T follicular helper cell (primary cell): ENCODE data around the gene NT5DC2.

Experiments
- DNase-seq: peaks from one replicate; pipeline ENCODE4 v3.0.0-alpha.2; 2020; ENCODE audit warnings: low read depth

Gene NT5DC2

DNA sequence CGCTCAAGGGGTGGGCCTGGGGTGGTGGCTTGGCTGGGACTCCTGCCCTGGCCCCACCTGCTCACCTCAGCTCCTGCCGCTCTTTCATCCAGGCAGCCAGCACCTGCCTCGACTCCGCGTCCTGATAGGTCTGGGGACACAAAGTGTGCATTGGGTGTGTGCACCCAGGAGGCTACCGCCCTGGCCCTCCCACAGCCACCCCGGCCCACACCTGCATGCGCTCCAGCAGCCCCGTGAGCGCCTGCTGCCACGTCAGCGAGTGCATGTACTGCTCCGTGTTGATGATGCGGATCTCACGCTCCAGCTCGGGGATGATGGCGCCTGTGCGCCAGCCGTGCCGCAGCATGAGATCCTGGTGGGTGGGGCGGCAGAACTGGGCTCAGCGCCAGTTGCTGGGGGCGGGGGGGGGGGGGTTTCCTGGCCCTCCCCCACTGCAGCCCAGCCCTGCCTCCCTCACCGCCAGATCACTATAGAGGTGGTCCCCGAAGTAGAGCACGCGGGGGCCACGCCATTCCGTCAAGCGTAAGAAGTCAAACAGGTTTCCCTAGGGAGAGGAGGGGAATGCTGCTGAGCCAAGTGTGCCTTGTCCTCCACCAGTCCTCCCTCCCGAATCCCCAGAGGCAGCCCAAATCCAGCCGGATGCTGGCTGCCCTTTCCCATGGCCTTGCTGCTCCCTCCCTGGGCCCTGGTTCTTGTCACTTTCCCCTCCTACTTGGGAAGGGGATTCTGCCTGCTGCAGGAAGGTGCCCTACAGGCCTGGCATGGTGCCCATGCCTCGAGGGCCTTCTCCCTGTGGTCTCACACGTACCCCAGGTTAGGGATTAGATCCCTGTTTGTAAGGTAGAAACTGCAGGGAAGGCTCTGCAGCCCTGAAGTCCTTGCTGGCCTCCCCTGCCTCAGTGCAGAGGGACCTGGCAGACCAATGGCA is 8.6 kb downstream of the NT5DC2 start:
- no peak for DNase-seq

DNA sequence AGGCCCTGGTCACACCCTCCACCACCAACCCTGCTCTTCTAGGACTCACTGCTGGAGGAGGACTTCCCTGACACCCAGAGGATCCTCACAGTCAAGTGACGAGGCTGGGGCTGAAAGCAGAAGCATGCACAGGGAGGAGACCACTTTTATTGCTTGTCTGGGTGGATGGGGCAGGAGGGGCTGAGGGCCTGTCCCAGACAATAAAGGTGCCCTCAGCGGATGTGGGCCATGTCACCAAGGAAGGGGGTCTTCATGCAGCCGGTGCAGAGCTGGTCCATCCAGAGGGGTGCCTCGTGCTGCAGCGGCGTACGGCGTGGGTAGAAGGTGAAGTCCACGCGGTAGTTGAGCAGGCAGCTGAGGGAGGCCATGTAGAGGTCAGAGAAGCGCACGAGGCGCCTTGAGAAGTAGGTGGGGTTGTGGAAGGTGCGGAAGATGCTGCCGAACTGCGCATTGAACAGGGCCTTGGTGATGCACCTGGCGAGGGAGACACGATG is 9.4 kb downstream of the NT5DC2 start:
- DNase-seq = no peak

DNA sequence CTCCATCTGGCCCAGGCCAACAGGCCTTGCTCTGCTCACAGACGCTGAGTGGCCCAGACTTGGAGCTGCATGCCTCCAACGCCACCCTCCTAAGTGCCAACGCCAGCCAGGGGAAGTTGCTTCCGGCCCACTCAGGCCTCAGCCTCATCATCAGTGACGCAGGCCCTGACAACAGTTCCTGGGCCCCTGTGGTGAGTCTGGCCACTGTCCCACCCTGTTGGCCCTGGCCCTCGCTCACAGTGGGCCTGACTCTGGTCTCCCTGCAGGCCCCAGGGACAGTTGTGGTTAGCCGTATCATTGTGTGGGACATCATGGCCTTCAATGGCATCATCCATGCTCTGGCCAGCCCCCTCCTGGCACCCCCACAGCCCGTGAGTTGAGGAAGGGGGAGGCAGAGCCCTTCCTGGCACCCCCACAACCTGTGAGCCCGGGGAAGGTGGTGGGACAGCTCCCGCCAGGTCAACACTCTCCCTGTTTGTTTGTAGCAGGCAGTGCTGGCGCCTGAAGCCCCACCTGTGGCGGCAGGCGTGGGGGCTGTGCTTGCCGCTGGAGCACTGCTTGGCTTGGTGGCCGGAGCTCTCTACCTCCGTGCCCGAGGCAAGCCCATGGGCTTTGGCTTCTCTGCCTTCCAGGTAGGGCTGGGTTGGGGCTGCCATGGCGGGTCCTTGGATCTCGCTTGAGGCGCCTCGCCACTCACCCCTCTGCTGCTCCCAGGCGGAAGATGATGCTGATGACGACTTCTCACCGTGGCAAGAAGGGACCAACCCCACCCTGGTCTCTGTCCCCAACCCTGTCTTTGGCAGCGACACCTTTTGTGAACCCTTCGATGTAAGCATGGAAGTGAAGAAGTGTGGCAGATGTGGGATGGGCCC is 10.0 kb downstream of the NT5DC2 start:
- DNase-seq = no peak

DNA sequence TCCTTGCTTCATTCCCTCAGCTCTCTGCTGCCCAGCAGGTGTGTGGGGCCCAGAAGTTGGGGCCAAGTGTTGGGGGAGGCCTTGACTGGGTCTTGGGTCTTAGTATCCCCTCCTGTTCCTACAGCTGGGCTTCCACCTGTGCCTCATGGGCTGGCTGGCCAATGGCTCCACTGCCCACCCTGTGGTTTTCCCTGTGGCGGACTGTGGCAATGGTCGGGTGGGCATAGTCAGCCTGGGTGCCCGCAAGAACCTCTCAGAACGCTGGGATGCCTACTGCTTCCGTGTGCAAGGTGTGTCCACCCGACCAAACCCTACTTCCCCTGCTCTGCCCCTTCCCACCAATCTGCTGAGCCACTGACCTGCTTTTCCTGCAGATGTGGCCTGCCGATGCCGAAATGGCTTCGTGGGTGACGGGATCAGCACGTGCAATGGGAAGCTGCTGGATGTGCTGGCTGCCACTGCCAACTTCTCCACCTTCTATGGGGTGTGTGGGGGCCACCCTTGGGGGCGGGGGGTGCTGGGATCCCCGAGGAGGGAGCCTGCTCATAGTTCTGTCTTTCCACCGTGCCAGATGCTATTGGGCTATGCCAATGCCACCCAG is 10.9 kb downstream of the NT5DC2 start:
- DNase-seq = no peak

DNA sequence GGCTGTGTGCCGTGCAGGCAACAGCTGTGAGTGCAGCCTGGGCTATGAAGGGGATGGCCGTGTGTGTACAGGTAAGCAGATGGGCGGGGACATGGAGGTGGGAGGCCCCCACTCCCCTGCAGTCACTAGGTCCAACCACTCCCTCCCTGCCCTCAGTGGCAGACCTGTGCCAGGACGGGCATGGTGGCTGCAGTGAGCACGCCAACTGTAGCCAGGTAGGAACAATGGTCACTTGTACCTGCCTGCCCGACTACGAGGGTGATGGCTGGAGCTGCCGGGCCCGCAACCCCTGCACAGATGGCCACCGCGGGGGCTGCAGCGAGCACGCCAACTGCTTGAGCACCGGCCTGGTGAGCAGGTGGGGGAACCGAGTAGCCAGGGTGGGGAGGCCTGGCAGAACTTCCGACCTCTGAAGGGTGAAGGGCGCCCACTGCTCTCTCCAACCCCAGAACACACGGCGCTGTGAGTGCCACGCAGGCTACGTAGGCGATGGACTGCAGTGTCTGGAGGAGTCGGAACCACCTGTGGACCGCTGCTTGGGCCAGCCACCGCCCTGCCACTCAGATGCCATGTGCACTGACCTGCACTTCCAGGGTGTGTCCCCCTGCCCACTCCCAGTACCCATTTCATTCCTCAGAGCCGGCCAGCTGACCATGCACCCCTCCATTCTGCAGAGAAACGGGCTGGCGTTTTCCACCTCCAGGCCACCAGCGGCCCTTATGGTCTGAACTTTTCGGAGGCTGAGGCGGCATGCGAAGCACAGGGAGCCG is 11.6 kb downstream of the NT5DC2 start:
- no peak for DNase-seq

DNA sequence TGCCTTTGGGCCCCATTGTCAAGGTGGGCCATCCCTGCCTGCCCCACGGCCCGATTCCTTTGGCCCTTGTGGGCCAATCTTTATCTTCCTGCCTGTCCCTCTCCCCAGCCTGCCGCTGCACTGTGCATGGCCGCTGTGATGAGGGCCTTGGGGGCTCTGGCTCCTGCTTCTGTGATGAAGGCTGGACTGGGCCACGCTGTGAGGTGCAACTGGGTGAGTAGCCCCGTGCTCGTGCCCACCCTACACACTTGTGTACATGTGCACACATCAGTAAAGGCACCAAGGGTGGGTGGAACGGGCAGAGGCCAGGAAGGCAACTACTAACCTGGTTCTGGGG is 12.2 kb downstream of the NT5DC2 start:
- no peak for DNase-seq

DNA sequence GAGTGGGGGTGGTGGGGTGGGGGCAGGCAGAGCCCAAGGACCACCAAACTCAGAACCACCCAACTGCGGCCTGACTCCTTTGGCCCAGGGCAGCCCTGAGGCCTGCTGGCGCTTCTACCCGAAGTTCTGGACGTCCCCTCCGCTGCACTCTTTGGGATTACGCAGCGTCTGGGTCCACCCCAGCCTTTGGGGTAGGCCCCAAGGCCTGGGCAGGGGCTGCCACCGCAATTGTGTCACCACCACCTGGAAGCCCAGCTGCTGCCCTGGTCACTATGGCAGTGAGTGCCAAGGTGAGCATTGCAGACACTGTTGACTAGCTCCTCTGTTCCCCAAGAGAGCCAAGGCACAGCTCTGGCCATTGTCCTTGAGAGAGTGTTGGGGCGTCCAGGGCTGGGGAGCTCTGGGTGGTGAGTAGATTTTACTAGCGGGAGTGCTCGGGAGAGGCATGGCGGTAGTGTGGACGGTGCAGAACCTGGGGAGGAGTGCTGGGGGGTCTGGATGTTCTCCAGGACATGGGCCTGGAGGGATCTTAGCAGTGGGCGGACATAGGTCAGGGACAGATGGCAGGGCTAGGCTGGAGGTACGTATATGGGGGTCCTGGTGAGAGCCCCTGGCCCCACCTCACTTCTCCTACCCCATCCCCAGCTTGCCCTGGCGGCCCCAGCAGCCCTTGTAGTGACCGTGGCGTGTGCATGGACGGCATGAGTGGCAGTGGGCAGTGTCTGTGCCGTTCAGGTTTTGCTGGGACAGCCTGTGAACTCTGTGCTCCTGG is 12.8 kb downstream of the NT5DC2 start:
- DNase-seq = no peak

DNA sequence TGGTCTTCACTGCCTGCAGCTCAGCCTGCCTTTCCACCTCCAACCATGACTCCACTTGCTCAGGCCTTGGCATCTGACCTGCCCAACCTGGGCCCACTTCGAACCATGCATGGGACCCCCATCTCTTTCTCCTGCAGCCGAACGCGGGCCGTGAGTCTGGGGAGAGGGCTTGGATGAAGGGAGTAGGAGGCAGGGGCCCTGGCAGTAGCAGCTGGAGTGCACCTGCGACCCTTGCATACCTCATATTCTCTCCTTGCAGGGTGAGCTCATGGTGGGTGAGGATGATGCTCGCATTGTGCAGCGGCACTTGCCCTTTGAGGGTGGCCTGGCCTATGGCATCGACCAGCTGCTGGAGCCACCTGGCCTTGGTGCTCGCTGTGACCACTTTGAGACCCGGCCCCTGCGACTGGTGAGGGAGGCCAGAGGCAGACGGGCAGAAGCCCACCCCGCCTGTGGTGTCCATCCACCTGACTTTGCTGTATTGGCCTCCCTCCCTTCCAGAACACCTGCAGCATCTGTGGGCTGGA is 13.5 kb downstream of the NT5DC2 start:
- no peak for DNase-seq

DNA sequence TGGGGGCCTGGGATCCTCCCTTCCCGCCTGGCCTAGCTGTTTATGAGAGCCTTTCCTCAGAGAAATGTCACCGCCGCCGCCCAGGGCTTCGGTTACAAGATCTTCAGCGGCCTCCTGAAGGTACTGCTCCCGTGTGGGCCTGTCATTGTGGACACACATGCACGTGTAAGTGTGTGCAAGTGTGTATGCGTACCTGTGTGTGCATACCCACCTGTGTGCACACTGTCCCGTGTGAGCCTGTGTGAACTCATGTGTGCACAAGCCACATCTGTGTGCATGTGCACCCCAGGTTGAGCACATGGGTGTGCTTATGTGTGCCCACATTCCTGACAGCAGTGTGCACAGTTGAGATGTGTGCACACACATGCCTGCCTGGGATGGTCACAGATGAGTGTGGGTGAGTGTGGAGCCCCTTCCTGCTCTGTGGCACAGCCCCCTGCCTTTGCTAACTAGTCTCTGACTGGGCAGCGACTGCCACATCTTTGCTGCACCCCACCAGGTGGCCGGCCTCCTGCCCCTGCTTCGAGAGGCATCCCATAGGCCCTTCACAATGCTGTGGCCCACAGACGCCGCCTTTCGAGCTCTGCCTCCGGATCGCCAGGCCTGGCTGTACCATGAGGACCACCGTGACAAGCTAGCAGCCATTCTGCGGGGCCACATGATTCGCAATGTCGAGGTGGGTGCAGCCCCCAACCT is 14.1 kb downstream of the NT5DC2 start:
- no peak for DNase-seq

DNA sequence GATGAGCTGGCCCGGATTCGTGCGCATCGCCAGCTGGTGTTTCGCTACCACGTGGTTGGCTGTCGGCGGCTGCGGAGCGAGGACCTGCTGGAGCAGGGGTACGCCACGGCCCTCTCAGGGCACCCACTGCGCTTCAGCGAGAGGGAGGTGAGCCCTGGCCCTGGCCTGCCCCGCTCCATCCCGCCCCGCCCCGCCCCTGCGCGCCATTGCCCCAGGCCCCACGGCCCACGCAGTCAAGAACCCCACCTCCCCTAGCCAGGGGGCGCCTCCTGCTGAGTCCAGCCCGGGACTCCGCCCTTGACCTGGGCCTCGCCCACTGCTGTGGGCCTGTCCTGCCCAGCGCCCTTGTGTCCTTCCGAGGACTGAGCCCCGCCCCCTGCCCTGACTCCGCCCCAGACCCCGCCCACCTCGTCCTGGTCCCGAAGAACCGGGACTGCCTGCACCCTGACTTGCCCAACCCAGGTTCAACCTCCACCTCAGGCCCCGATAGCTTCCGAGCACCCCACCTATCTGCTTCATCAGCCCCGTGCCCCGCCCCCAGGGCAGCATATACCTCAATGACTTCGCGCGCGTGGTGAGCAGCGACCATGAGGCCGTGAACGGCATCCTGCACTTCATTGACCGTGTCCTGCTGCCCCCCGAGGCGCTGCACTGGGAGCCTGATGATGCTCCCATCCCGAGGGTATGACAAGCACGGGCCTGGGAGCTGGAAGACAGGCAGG is 14.8 kb downstream of the NT5DC2 start:
- no peak for DNase-seq

DNA sequence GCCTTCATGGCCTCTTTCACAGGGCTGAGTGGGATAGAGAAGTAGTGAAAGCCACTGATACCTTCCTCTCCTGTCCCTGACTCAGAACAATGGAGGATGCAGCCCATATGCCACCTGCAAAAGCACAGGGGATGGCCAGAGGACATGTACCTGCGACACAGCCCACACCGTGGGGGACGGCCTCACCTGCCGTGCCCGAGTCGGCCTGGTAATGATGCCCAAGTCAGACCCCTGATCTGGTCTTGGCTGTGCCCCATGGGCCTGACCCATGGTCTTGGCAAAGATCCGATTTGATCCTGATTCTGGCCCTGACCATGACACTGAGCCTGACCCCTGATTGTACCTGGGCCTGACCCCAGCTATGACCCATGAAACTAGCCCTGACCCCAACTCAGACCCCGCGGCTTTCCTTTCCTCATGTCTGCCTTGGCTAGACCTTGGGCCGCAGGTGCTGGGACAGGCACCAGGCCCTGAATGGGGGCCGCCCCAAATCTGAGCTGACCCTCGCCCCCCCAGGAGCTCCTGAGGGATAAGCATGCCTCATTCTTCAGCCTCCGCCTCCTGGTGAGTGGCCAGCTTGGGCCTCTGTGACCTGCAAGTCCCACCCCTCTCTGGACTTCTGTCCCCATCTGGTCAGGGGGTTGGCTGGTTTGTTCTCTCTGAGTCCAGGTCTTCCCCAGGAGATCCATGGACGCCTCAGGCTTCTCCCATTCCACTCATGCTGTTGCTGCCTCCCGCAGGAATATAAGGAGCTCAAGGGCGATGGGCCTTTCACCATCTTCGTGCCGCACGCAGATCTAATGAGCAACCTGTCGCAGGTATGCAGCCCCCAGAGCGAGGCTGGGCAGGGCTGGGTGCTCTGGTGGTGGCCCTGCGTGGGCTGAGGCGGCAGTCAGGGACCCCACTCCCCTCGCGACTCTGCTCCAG is 15.6 kb downstream of the NT5DC2 start:
- DNase-seq = no peak

DNA sequence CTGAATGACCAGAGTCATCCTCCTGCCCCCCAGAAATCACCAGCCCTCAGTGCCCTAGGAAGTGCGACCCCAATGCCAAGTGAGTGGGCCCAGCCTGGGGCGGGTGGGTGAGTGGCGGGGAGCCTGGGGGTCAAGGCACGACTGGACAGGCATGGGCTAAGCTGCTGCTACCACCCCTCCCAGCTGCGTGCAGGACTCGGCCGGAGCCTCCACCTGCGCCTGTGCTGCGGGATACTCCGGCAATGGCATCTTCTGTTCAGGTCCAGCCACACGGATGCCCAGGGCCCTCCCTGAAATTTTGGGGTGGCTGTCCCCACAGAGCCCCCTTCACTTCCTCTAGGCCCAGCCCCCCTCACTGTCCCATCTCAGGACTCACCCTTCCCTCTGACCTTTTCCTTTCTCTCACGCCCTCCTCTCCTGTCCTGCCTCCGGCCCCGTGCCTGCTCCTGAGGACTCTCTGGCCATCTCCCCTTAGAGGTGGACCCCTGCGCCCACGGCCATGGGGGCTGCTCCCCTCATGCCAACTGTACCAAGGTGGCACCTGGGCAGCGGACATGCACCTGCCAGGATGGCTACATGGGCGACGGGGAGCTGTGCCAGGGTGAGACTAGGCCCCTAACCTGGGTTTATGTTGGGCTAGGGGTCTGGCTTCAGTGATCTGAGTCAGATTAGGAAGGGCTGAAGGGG is 17.0 kb downstream of the NT5DC2 start:
- DNase-seq = no peak

DNA sequence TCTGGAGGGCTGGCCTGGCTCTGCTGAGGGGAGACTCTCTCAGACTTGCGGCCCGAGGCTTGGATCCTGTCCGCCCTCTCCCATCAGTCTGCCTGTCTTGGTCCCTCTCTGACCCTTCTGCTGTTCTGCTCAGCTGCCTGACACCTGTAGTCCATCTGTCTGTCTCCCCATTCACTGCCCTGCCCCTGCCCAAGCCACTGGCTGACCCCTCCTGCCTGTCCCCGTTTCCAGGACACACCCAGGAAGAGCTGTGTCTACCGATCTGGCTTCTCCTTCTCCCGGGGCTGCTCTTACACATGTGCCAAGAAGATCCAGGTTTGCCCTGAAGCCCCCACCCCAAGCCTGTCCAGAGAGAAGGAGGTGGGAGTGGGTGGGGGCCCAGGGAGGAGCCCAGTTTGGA is 18.5 kb downstream of the NT5DC2 start:
- DNase-seq = no peak

DNA sequence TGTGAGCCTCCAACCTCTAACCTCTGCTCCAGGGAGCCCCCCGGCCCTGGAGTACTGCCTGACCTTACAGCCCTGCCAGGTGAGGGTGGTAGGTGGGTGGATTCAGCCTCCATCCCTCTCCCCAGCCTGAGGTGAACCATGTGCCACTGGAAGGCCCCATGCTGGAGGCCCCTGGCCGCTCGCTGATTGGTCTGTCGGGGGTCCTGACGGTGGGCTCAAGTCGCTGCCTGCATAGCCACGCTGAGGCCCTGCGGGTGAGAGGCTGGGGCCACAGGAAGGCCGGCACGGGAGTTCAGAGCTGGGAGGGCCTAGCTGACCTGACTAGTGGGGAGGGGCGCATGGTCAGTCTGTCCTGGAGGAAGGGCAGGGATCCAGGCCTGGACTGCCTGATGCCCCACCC is 19.1 kb downstream of the NT5DC2 start:
- DNase-seq = no peak

DNA sequence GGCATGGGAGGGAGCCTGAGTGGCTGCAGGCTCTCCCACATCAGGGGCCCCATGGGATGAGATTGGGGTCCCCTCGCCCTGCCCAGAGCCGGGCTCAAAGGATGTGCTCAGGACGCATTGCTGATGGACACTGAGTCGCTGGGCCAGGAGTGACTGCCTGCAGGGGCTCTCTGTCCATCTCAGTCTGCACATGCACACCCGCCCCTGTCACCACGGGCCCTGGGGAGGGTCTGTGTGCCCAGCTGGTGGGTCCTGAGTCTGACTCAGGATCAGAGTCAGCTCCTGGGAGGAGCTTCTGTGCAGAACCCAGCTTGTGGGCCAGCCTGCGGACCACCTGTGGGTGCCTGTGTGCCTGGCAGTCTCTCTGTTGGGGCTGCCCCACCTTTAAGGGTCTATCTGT is 20.4 kb downstream of the NT5DC2 start:
- no peak for DNase-seq

DNA sequence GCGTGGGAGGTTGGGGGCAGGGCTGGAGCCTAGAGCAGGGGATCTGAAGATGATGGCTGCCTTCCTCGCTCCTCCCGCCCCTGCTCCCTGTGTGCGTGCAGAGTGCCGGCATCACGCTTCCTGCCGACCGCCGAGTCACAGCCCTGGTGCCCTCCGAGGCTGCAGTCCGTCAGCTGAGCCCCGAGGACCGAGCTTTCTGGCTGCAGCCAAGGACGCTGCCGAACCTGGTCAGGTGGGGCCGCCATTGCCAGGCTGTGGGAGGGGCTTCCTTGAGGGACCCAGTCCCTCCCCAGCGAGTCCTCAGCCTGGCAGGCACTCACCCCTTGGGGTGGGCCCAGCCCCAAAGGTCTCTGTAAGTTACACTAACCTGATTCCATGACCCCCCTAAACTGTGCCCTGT is 20.9 kb downstream of the NT5DC2 start:
- DNase-seq = no peak

DNA sequence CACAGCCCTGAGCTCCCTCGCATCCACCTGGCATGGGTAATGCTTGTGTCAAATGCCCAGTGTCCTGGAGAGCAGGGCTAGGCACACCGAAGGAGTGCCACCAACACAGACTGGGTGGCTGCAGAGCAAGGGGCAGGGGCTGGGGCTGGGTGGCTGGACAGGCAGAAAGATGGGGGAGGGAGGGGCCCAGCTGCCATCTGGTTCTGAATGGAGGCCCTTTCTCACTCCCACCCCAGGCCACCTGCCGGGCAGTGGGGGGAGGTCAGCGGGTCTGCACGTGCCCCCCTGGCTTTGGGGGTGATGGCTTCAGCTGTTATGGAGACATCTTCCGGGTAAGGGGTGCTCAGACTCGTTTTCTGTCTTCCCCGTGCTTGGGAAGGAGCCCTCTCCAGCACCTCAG is 21.6 kb downstream of the NT5DC2 start:
- no peak for DNase-seq

DNA sequence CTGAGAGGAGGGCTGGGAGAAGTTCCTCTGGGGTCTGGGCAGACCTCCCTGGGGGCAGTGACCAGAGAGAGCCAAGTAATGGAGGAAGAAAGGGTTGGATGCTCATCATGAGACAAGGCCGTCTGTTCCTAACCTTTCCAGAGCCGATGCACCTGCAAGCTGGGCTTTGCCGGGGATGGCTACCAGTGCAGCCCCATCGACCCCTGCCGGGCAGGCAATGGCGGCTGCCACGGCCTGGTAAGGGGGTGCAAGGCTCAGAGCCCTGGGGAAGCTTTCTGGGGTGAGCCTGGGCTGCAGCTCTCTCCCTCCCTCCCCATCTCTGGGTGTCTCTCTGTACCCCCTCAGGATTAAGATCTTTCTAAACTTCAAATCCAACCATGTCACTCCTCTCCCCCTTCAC is 22.1 kb downstream of the NT5DC2 start:
- DNase-seq = no peak
